PC-9 (cell line): ENCODE data around the gene CCR9.
A peak's percentile ranks its signal among the peaks of the same experiment; 100 is the strongest.

Experiments used
- CTCF ChIP-seq: fragments of 200-600 bp; sonication (generic); conservative IDR thresholded peaks from 2 replicates; pipeline ENCODE4 v1.6.1; 2017; ENCODE audit warnings: mixed run types, antibody characterized with exemption, mild to moderate bottlenecking, moderate library complexity
- EZH2 ChIP-seq: fragments of 200-600 bp; sonication (generic); IDR thresholded peaks from 2 replicates; pipeline ENCODE4 v1.8.0; 2017; ENCODE audit warnings: antibody characterized with exemption, low read depth

GRCh38 chr3:45938864-45939263 is 52.5 kb downstream of the CCR9 start:
- TF ChIP-seq CTCF = peak; percentile 86
- no peak for TF ChIP-seq EZH2
